H1 (cell line): ENCODE results near the gene CEP57L1. TPM values are rescaled to one million over a fixed set of nuclear protein-coding genes. Genes with fewer than 3 reads are reported as not detected.

Experiments used
- CTCF ChIA-PET: fragments of 300-600 bp; sonication (Branson Sonifier 250); formaldehyde crosslinking; loops from one replicate; lab custom pipeline; 2021; ENCODE audit not compliant: partially characterized antibody; lab: Charles Lee
- POLR2A ChIA-PET: fragments of 300-600 bp; sonication (Branson Sonifier 250); formaldehyde crosslinking; loops from one replicate; lab custom pipeline; 2021; ENCODE audit warnings: inconsistent platforms; ENCODE audit not compliant: partially characterized antibody; lab: Charles Lee
- DNase-seq, 2 experiments: peaks; one replicate each; pipeline versions ENCODE4 v3.0.0 to v3.0.0-alpha.2; 2010 to 2022; ENCODE audit warnings: low spot score in 2 of 2, low read depth in 1 of 2, mixed read lengths in 1 of 2
- FAIRE-seq: peaks from 2 replicates; lab custom pipeline; 2011; peaks lifted over from hg19 to GRCh38; lab: Jason Lieb, UNC
- H2AFZ ChIP-seq: 2 replicates; pipeline ENCODE4 v1.8.1; 2012; ENCODE audit warnings: low read length, inconsistent platforms
- H2AK5ac ChIP-seq: 2 replicates; pipeline ENCODE4 v1.6.1; 2013; ENCODE audit warnings: low read depth, low read length
- H2BK120ac ChIP-seq: replicated peaks from 2 replicates; pipeline ENCODE3; 2013; ENCODE audit warnings: low read depth, low read length, inconsistent platforms
- H2BK12ac ChIP-seq: 2 replicates; pipeline ENCODE4 v1.6.1; 2013; ENCODE audit warnings: low read depth, low read length
- H2BK15ac ChIP-seq: 2 replicates; pipeline ENCODE4 v1.6.1; 2013; ENCODE audit warnings: low read length
- H2BK20ac ChIP-seq: 2 replicates; pipeline ENCODE4 v1.6.1; 2013; ENCODE audit warnings: low read length
- H2BK5ac ChIP-seq: 2 replicates; pipeline ENCODE4 v1.6.1; 2013; ENCODE audit warnings: low read depth, low read length
- H3K14ac ChIP-seq: 2 replicates; pipeline ENCODE4 v1.6.1; 2013; ENCODE audit warnings: inconsistent platforms; ENCODE audit not compliant: insufficient read length
- H3K18ac ChIP-seq: 2 replicates; pipeline ENCODE4 v1.6.1; 2013; ENCODE audit warnings: low read length; ENCODE audit errors: extremely low read depth
- H3K23ac ChIP-seq: 2 replicates; pipeline ENCODE4 v1.6.1; 2013; ENCODE audit warnings: inconsistent platforms; ENCODE audit not compliant: insufficient read length
- H3K23me2 ChIP-seq: 2 replicates; pipeline ENCODE4 v1.6.1; 2013; ENCODE audit warnings: low read depth, low read length
- H3K27ac ChIP-seq: 2 replicates; pipeline ENCODE4 v1.6.1; 2011; ENCODE audit warnings: low read depth, low read length, inconsistent platforms
- H3K27me3 ChIP-seq, 4 experiments: replicated peaks in 1 of 4; 1 replicate in 1 of 4; 2 replicates in 3 of 4; pipeline versions ENCODE4 v1.6.1 to v1.8.1; 2011 to 2013; ENCODE audit warnings: low read length in 3 of 4, mild to moderate bottlenecking in 3 of 4, inconsistent platforms in 2 of 4, mixed read lengths in 2 of 4, moderate library complexity in 1 of 4; ENCODE audit not compliant: control insufficient read depth in 3 of 4, insufficient read depth in 3 of 4; ENCODE audit errors: extremely low read depth in 1 of 4
- H3K36me3 ChIP-seq, 4 experiments: 2 replicates each; pipeline versions ENCODE4 v1.6.1 to v1.8.1; 2011 to 2013; ENCODE audit warnings: mild to moderate bottlenecking in 4 of 4, low read length in 3 of 4, moderate library complexity in 2 of 4, control low read depth in 1 of 4, inconsistent platforms in 1 of 4; ENCODE audit not compliant: insufficient read depth in 4 of 4, control insufficient read depth in 2 of 4
- H3K4ac ChIP-seq: replicated peaks from 2 replicates; pipeline ENCODE3; 2013; ENCODE audit warnings: low read length, low read depth, mixed read lengths, inconsistent platforms; ENCODE audit not compliant: insufficient read length
- H3K4me1 ChIP-seq, 4 experiments: replicated peaks in 1 of 4; 1 replicate in 1 of 4; 2 replicates in 3 of 4; pipeline versions ENCODE4 v1.6.1 to v1.8.1; 2011 to 2013; ENCODE audit warnings: low read length in 3 of 4, inconsistent platforms in 2 of 4, mixed read lengths in 1 of 4; ENCODE audit not compliant: insufficient read depth in 4 of 4, control insufficient read depth in 3 of 4
- H3K4me2 ChIP-seq, 2 experiments: 2 replicates each; pipeline versions ENCODE4 v1.6.1 to v1.8.1; 2011 to 2013; ENCODE audit warnings: low read depth in 2 of 2, low read length in 2 of 2, control low read depth in 1 of 2, inconsistent platforms in 1 of 2, mild to moderate bottlenecking in 1 of 2; ENCODE audit not compliant: insufficient read depth in 1 of 2
- H3K4me3 ChIP-seq, 4 experiments: fragments of 200-600, 300-600 bp in 1 of 4; sonication (generic), shearing (Covaris generic), sonication (Bioruptor Twin) in 1 of 4; 2 replicates each; pipeline versions ENCODE4 v1.5.1 to v1.8.1; 2011 to 2016; ENCODE audit warnings: low read length in 4 of 4, low read depth in 3 of 4, control low read depth in 2 of 4, inconsistent platforms in 2 of 4, mild to moderate bottlenecking in 2 of 4, mixed read lengths in 1 of 4, moderate library complexity in 1 of 4; ENCODE audit not compliant: insufficient read depth in 2 of 4; ENCODE audit errors: extremely low read depth in 1 of 4
- H3K56ac ChIP-seq: replicated peaks from 2 replicates; pipeline ENCODE3; 2013; ENCODE audit warnings: low read depth, mild to moderate bottlenecking, mixed read lengths, low read length, inconsistent platforms; ENCODE audit not compliant: insufficient read length
- H3K79me1 ChIP-seq: 2 replicates; pipeline ENCODE4 v1.6.1; 2013; ENCODE audit warnings: low read depth, low read length, control low read depth
- H3K79me2 ChIP-seq, 2 experiments: 2 replicates each; pipeline versions ENCODE4 v1.6.1 to v1.8.1; 2012 to 2013; ENCODE audit warnings: low read length in 2 of 2, mild to moderate bottlenecking in 2 of 2, inconsistent platforms in 1 of 2; ENCODE audit not compliant: insufficient read depth in 2 of 2, control insufficient read depth in 1 of 2
- H3K9ac ChIP-seq, 4 experiments: replicated peaks in 1 of 4; 1 replicate in 1 of 4; 2 replicates in 3 of 4; pipeline versions ENCODE4 v1.6.1 to v1.8.1; 2011 to 2013; ENCODE audit warnings: low read depth in 3 of 4, low read length in 3 of 4, control low read depth in 2 of 4, mild to moderate bottlenecking in 2 of 4, moderate library complexity in 2 of 4, inconsistent platforms in 1 of 4; ENCODE audit errors: extremely low read depth in 1 of 4
- H3K9me3 ChIP-seq, 2 experiments: 2 replicates each; pipeline versions ENCODE4 v1.6.1 to v1.8.1; 2012 to 2013; ENCODE audit warnings: mild to moderate bottlenecking in 2 of 2, moderate library complexity in 2 of 2, control low read depth in 1 of 2, inconsistent platforms in 1 of 2, low read depth in 1 of 2, low read length in 1 of 2, mixed read lengths in 1 of 2; ENCODE audit not compliant: insufficient read depth in 2 of 2
- H4K20me1 ChIP-seq, 2 experiments: replicated peaks in 1 of 2; 2 replicates each; pipeline versions ENCODE3 to v1.8.1; 2011 to 2013; ENCODE audit warnings: inconsistent platforms in 2 of 2, low read length in 2 of 2, mild to moderate bottlenecking in 1 of 2; ENCODE audit not compliant: insufficient read depth in 2 of 2, control insufficient read depth in 1 of 2
- H4K5ac ChIP-seq: 2 replicates; pipeline ENCODE4 v1.6.1; 2013; ENCODE audit warnings: low read length, low read depth, mixed read lengths, inconsistent platforms; ENCODE audit not compliant: insufficient read length
- H4K8ac ChIP-seq: 2 replicates; pipeline ENCODE4 v1.8.0; 2013; ENCODE audit warnings: mild to moderate bottlenecking, moderate library complexity, low read length, inconsistent platforms; ENCODE audit not compliant: insufficient read depth; ENCODE audit errors: extremely low read depth
- H4K91ac ChIP-seq: replicated peaks from 2 replicates; pipeline ENCODE3; 2013; ENCODE audit warnings: low read length, mixed read lengths, inconsistent platforms; ENCODE audit not compliant: insufficient read length
- ASH2L ChIP-seq: fragments of 200-600, 300-600 bp; sonication (generic); IDR thresholded peaks from one replicate; pipeline ENCODE4 v1.7.1; 2017; ENCODE audit warnings: low read length
- ATF3 ChIP-seq: IDR thresholded peaks from 2 replicates; pipeline ENCODE4 v1.6.1; 2011; ENCODE audit warnings: low read depth, mild to moderate bottlenecking, low read length; ENCODE audit not compliant: insufficient read depth
- BCL11A ChIP-seq, 2 experiments: IDR thresholded peaks; one replicate each; pipeline ENCODE4 v1.6.1; 2011; ENCODE audit warnings: low read depth in 2 of 2, low read length in 2 of 2, mild to moderate bottlenecking in 2 of 2
- BRCA1 ChIP-seq: IDR thresholded peaks from 2 replicates; pipeline ENCODE4 v1.6.1; 2012; ENCODE audit warnings: low read depth, low read length, improper control_type of control experiment
- CHD2 ChIP-seq: IDR thresholded peaks from 2 replicates; pipeline ENCODE4 v1.6.1; 2012; ENCODE audit warnings: low read length, improper control_type of control experiment
- HDAC6 ChIP-seq: IDR thresholded peaks from one replicate; pipeline ENCODE4 v1.7.1; 2012; ENCODE audit warnings: low read depth, mild to moderate bottlenecking, inconsistent platforms, low read length, moderate library complexity
- KDM4A ChIP-seq: IDR thresholded peaks from one replicate; pipeline ENCODE4 v1.7.1; 2012; ENCODE audit warnings: low read depth, mild to moderate bottlenecking, moderate library complexity, low read length, inconsistent platforms; ENCODE audit not compliant: severe bottlenecking
- PHF8 ChIP-seq: fragments of 200-600 bp; sonication (generic); conservative IDR thresholded peaks from 2 replicates; pipeline ENCODE4 v1.7.1; 2012; ENCODE audit warnings: low read depth, mild to moderate bottlenecking, inconsistent platforms, low read length, moderate library complexity
- RBBP5 ChIP-seq: IDR thresholded peaks from 2 replicates; pipeline ENCODE4 v1.7.1; 2012; ENCODE audit warnings: low read depth, mild to moderate bottlenecking, inconsistent platforms, low read length, moderate library complexity, borderline replicate concordance
- SIX5 ChIP-seq: IDR thresholded peaks from 2 replicates; pipeline ENCODE4 v1.6.1; 2011; ENCODE audit warnings: mild to moderate bottlenecking, low read depth, low read length
- SP1 ChIP-seq: IDR thresholded peaks from 2 replicates; pipeline ENCODE4 v1.6.1; 2011; ENCODE audit warnings: low read depth, low read length
- SUZ12 ChIP-seq: fragments of 200-600 bp; sonication (generic); IDR thresholded peaks from 2 replicates; pipeline ENCODE4 v1.6.1; 2012; ENCODE audit warnings: mild to moderate bottlenecking, inconsistent platforms, low read length, moderate library complexity, mixed read lengths
- WGBS, 2 experiments: shearing (Covaris generic) in 1 of 2; methylation state at CpG; one replicate each; pipeline versions ENCODE4 v1.1.6 to v1.1.7; 2013 to 2015; ENCODE audit warnings: low lambda C conversion rate in 2 of 2, mixed read lengths in 2 of 2, inconsistent platforms in 1 of 2, low coverage in 1 of 2, missing lambda C conversion rate in 1 of 2; ENCODE audit not compliant: insufficient replicate concordance in 2 of 2, insufficient coverage in 1 of 2, insufficient read length in 1 of 2; ENCODE audit errors: extremely low coverage in 1 of 2, missing lambda C conversion rate in 1 of 2; 5-methylcytosine and 5-hydroxymethylcytosine counted together
- polyA plus RNA-seq, 7 experiments: library from polyadenylated mRNA; depleted of rRNA in 3 of 7; stranded (reverse) in 5 of 7; unstranded in 2 of 7; fragments of >200 nt in 5 of 7; fragments of 200-250 nt in 2 of 7; gene quantifications; 1 replicate in 5 of 7; 2 replicates in 1 of 7; 4 replicates in 1 of 7; pipeline versions ENCODE4 v1.2.1 to v1.2.3, GENCODE V29; 2011 to 2013; ENCODE audit warnings: missing spikeins in 2 of 7, mixed read lengths in 2 of 7
- total RNA-seq: library from RNA; stranded (reverse); fragmentation: NEBNext Ultra II Directional; extraction: Animal tissue kit (Norgen Biotek cat#: 25700); gene quantifications from 2 replicates; pipeline ENCODE4 v1.2.1, GENCODE V29; 2021
- TF ChIP-seq, protein P1 (sequence below): IDR thresholded peaks from 2 replicates; pipeline ENCODE4 v1.6.1; 2012; ENCODE audit warnings: inconsistent platforms

CEP57L1 gene
- total and polyA plus RNA-seq, 2 of the 8 experiments (the other 6 are each of a cell fraction or from before 2014, with no cell fraction given): 3.6 to 11.5 TPM

DNA sequence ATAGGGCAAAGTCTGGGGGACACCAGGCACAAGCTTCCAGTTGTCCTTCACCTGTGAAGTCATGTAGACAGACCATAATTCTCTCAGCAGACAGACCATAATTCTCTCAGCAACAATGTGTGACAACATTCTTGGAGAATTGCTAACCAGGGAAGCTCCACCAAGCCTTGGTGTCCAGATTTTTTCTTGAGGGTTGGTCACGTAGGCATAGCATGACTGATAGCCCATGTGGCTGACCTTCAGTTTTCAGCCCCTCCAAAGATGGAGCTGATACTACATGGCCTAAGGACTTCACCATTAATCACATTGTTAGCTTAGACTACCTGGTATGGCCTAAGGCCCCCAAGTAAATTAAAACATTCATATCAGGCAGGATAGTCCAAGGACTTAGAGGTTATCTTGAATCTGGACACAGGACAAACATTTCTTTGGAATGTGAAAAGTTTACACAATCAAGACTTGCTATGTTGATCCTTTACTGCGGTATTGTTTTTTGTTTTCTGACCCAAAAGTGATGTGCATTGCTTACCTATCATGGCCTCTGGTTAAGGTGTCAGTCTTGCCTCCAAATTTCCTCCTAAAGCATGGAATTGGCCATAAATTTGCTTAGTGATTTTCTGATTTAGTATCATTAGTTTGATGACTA, 76.9 kb downstream of the CEP57L1 start:
- Histone ChIP-seq H4K5ac (no peak overlapping the region), H2AK5ac (no peak overlapping the region), H3K56ac (no peak overlapping the region), H3K9ac (no peak overlapping the region), H3K23me2 (no peaks in the 10 kb centered on the region), H4K91ac (no peak overlapping the region), H2BK15ac (no peak overlapping the region), H3K36me3 (no peaks in the 10 kb centered on the region), H3K23ac (no peak overlapping the region), H2AFZ (no peak overlapping the region), H2BK12ac (no peak overlapping the region), H4K8ac (no peak overlapping the region), H2BK5ac (no peak overlapping the region), H2BK120ac (no peak overlapping the region), H3K4ac (no peak overlapping the region), H2BK20ac (no peak overlapping the region), H3K4me2 (no peak overlapping the region), H3K27me3 (peaks cover 0 to 1% (median 0%) of the 10 kb centered on the region in 4 experiments; a peak in 1 of 7 replicates), H3K4me3 (no peak overlapping the region), H3K18ac (no peak overlapping the region), H3K14ac (no peak overlapping the region), H3K79me2 (no peaks in the 10 kb centered on the region), H3K4me1 (no peaks in the 10 kb centered on the region), H3K27ac (no peak overlapping the region), H4K20me1 (no peaks in the 10 kb centered on the region), H3K9me3 (no peaks in the 10 kb centered on the region), H3K79me1 (no peaks in the 10 kb centered on the region)
- CTCF ChIA-PET: no interaction called here
- 91% methylated on average over 2 of the region's 2 CpGs; no CpG with 5 or more reads in 1 of the 2 experiments for WGBS, 2 experiments
- POLR2A ChIA-PET: no interaction called here
- FAIRE-seq (no peak), DNase-seq (no peak)
- TF ChIP-seq ATF3 (no peak), RBBP5 (no peak), ASH2L (no peak), SP1 (no peak), BRCA1 (no peak), BCL11A (IDR thresholded peaks at IDR 0.05; ENCODE audit: low read depth in 2 of 2, low read length in 2 of 2) (no peak), HDAC6 (no peak), CHD2 (no peak), KDM4A (no peak), SIX5 (no peak), SUZ12 (no peak), PHF8 (no peak)
- TF ChIP-seq, protein P1, sequence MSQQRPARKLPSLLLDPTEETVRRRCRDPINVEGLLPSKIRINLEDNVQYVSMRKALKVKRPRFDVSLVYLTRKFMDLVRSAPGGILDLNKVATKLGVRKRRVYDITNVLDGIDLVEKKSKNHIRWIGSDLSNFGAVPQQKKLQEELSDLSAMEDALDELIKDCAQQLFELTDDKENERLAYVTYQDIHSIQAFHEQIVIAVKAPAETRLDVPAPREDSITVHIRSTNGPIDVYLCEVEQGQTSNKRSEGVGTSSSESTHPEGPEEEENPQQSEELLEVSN: no peak
